GM19438 (cell line): ENCODE measurements around the gene CNRIP1.

Source experiments
- ATAC-seq: cut with Tn5 transposase; IDR thresholded peaks from one replicate; pipeline ENCODE4 v1.9.1; 2021; ENCODE audit warnings: low read depth; ENCODE audit not compliant: unreplicated experiment

The CNRIP1 gene

GRCh38 chr2:68252400-68253218 lies 67.1 kb downstream of the CNRIP1 start, which contains the start of gene PPP3R1:
PPP3R1 (minus strand) TSS chr2:68252532; CDS start chr2:68252127, 405 bp downstream.
- peak; percentile 77 for ATAC-seq

- no peak for ATAC-seq
Measured at GRCh38 chr2:68251855-68252399, 67.8 kb downstream of the CNRIP1 start.

- peak; percentile 50 for ATAC-seq
Measured at GRCh38 chr2:68251187-68251854, 68.4 kb downstream of the CNRIP1 start.

GRCh38 chr2:68250652-68251186 lies 69.0 kb downstream of the CNRIP1 start:
- ATAC-seq, result no peak

- ATAC-seq, result no peak
Measured at GRCh38 chr2:68250196-68250595, 69.6 kb downstream of the CNRIP1 start.

DNA sequence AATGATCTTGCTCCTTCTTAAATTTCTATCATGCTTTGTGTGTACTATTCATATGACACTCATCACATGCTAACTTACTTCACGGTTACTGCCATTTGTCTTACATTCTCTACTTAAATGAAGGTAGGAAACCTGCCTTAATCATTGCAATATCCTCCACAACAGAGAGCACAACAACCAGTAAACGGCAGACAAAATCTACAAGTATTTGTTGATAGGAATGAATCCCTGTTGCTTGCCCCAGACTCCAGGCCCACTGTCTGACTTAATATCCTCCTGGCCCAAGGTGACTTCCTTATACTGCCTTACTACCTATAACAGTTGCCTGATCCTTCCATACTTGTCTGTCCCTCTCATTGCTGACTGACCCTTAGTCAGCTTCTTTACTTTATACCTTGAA lies 70.9 kb downstream of the CNRIP1 start:
- no peak for ATAC-seq

DNA sequence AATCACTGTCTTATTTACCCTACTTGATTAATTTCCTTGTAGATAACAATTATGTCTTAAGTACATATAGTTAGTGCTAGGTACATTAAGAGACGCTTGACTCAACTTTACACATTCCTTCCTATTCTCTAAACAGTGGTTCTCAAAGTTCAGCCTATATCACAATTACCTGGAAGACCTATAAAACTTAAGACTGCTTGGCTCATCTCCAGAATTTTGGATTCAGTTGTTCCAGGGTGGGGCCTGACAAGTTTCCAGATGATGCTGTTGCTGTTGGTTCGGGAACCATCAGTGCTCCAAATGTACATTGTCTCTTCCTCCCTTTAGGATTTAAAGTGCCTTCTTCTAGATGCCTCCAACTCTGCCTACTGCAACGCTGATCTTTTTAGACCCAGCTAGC lies 71.4 kb downstream of the CNRIP1 start:
- no peak for ATAC-seq

DNA sequence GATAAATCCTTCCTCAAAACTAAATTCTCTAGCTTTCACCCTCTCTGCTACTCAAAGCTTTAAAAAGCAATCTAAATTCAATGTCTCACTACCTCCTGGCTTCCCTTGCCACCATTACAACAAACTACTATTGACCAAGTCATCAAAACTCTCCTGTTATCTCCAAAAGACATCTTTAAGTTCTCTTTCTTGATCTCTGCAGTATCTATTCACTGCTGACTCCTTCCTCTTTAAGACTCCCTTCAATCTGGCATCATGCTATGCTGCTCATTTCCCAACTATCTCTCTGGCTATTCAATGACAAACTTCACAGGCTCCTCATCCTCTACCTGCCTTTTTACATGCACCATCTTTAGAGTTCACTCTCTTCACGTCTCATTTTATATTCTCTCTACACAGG lies 73.4 kb downstream of the CNRIP1 start:
- no peak for ATAC-seq

DNA sequence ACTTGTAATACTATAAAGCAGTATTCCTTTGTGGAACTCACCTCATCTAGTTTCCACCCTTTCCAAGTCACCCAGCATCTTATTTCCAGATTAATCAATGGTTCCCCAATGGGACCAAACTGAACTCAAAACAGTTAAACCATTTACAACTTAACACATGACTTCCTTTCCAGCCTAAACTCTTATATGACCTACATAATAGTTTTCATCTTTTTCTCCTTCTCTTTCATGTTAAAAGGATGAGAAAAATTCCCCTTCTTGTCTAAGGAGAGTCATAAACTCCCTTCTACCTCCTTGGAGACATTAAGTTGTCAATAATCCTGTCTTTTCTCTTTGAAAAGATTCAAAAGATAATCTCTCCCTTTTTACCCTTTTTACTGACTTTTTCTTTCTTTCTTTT lies 74.1 kb downstream of the CNRIP1 start:
- ATAC-seq, result no peak

DNA sequence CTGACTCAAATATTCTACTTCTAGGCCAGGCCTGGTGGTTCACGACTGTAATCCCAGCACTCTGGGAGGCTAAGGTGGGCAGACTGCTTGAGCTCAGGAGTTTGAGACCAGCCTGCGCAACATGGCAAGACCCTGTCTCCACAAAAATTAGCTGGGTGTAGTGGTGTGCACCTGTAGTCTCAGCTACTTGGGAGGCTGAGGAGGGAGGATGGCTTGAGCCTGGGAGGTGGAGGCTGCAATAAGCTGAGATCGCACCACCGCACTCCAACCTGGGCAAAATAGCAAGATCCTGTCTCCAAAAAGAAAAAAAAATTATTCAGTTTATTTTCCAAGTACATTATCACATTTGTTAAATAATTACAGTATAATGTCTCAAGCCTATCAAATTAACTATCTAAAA lies 74.7 kb downstream of the CNRIP1 start:
- ATAC-seq, result no peak

- no peak for ATAC-seq
Measured at GRCh38 chr2:68244456-68244855, 75.3 kb downstream of the CNRIP1 start.
